Activated naive CD4-positive, alpha-beta T cell treated with anti-CD3 and anti-CD28 coated beads for 36 hours (primary cell): ENCODE results near the gene ABCA8. TPM values are rescaled to one million over a fixed set of nuclear protein-coding genes. Genes with fewer than 3 reads are reported as not detected.
"Not testable (repeated sequence)": the region's sequence is repeated elsewhere in the genome, so short reads cannot be mapped to it uniquely, and the experiment has no call there.

Experiments
- CTCF ChIA-PET: fragments of 350-600 bp; sonication (Branson Sonifier 250); formaldehyde crosslinking; loops from one replicate; lab custom pipeline; 2021; ENCODE audit warnings: antibody characterized with exemption; lab: Charles Lee
- DNase-seq: peaks from one replicate; pipeline ENCODE4 v3.0.0-alpha.2; 2020
- H3K27ac Mint-ChIP-seq: one replicate; pipeline ENCODE4 v1.8.0; 2021; ENCODE audit warnings: mild to moderate bottlenecking, mixed read lengths
- H3K27me3 Mint-ChIP-seq: one replicate; pipeline ENCODE4 v1.8.0; 2021; ENCODE audit warnings: low read depth, mixed read lengths
- H3K36me3 Mint-ChIP-seq: one replicate; pipeline ENCODE4 v1.8.0; 2021; ENCODE audit warnings: low read depth, mixed read lengths
- H3K4me1 Mint-ChIP-seq: one replicate; pipeline ENCODE4 v1.8.0; 2021; ENCODE audit warnings: low read depth, mixed read lengths
- H3K4me3 Mint-ChIP-seq: one replicate; pipeline ENCODE4 v1.8.0; 2021; ENCODE audit warnings: mild to moderate bottlenecking, moderate library complexity, mixed read lengths
- H3K9me3 Mint-ChIP-seq: one replicate; pipeline ENCODE4 v1.8.0; 2021; ENCODE audit warnings: mixed read lengths
- intact Hi-C: fragments of 100-400 bp; cut with micrococcal nuclease; formaldehyde crosslinking; loops from one replicate; pipeline ENCODE4 v1.15.1; 2023
- total RNA-seq, 2 experiments: library from RNA; stranded (reverse); gene quantifications; one replicate each; pipeline ENCODE4 v1.2.3, GENCODE V29; 2021

Gene ABCA8
- total RNA-seq, 2 experiments from 2014 or later = not detected

- no peak overlapping the region for H3K27ac Mint-ChIP-seq
- CTCF ChIA-PET = no interaction called here
- no peak overlapping the region for H3K4me3 Mint-ChIP-seq
- peaks cover 8% of the 10 kb centered on the region for H3K27me3 Mint-ChIP-seq
- H3K4me1 Mint-ChIP-seq = no peaks in the 10 kb centered on the region
- no peaks in the 10 kb centered on the region for H3K9me3 Mint-ChIP-seq
- H3K36me3 Mint-ChIP-seq = no peaks in the 10 kb centered on the region
- intact Hi-C loops = no loop called here
- DNase-seq = no peak
Observed at GRCh38 chr17:68830313-68830712, 124.9 kb downstream of the ABCA8 start.

- Mint-ChIP-seq H3K4me1 (no peaks in the 10 kb centered on the region), H3K9me3 (no peaks in the 10 kb centered on the region), H3K27ac (no peak overlapping the region), H3K27me3 (peaks cover 8% of the 10 kb centered on the region), H3K4me3 (no peak overlapping the region), H3K36me3 (no peaks in the 10 kb centered on the region)
- no peak for DNase-seq
- CTCF ChIA-PET = no interaction called here
- intact Hi-C loops = no loop called here
Observed at GRCh38 chr17:68829211-68829610, 126.0 kb downstream of the ABCA8 start.

GRCh38 chr17:68824707-68825106 lies 130.5 kb downstream of the ABCA8 start:
- DNase-seq = no peak
- H3K4me1 Mint-ChIP-seq = no peaks in the 10 kb centered on the region
- intact Hi-C loops = no loop called here
- no peak overlapping the region for H3K4me3 Mint-ChIP-seq
- CTCF ChIA-PET = no interaction called here
- H3K27ac Mint-ChIP-seq = no peak overlapping the region
- H3K27me3 Mint-ChIP-seq = no peaks in the 10 kb centered on the region
- no peaks in the 10 kb centered on the region for H3K36me3 Mint-ChIP-seq
- no peaks in the 10 kb centered on the region for H3K9me3 Mint-ChIP-seq

GRCh38 chr17:68824185-68824584 lies 131.0 kb downstream of the ABCA8 start:
- intact Hi-C loops, H3K36me3 Mint-ChIP-seq, H3K27me3 Mint-ChIP-seq, DNase-seq, CTCF ChIA-PET, H3K4me1 Mint-ChIP-seq, H3K27ac Mint-ChIP-seq, H3K4me3 Mint-ChIP-seq, H3K9me3 Mint-ChIP-seq: not testable (repeated sequence)

GRCh38 chr17:68822719-68823289 lies 132.4 kb downstream of the ABCA8 start:
- no peaks in the 10 kb centered on the region for H3K4me1 Mint-ChIP-seq
- H3K9me3 Mint-ChIP-seq = no peaks in the 10 kb centered on the region
- DNase-seq = no peak
- H3K36me3 Mint-ChIP-seq = no peaks in the 10 kb centered on the region
- no peaks in the 10 kb centered on the region for H3K27me3 Mint-ChIP-seq
- H3K27ac Mint-ChIP-seq = no peak overlapping the region
- no peak overlapping the region for H3K4me3 Mint-ChIP-seq
- CTCF ChIA-PET = no interaction called here
- intact Hi-C loops = no loop called here

GRCh38 chr17:68821860-68822696 lies 133.1 kb downstream of the ABCA8 start:
- intact Hi-C loops = no loop called here
- Mint-ChIP-seq H3K27me3 (no peaks in the 10 kb centered on the region), H3K9me3 (no peaks in the 10 kb centered on the region), H3K4me3 (no peak overlapping the region), H3K36me3 (no peaks in the 10 kb centered on the region), H3K27ac (no peak overlapping the region), H3K4me1 (no peaks in the 10 kb centered on the region)
- no peak for DNase-seq
- CTCF ChIA-PET = interaction anchor here (0.6 kb wide), 1 partner anchor 46 kb away, joined by 3 read pairs; no protein-coding TSS in a partner anchor

GRCh38 chr17:68820825-68821481 lies 134.2 kb downstream of the ABCA8 start:
- no peaks in the 10 kb centered on the region for H3K36me3 Mint-ChIP-seq
- no peaks in the 10 kb centered on the region for H3K9me3 Mint-ChIP-seq
- no peak overlapping the region for H3K4me3 Mint-ChIP-seq
- no peak overlapping the region for H3K27ac Mint-ChIP-seq
- no peaks in the 10 kb centered on the region for H3K4me1 Mint-ChIP-seq
- no peaks in the 10 kb centered on the region for H3K27me3 Mint-ChIP-seq
- CTCF ChIA-PET = no interaction called here
- DNase-seq = no peak
- intact Hi-C loops = no loop called here

GRCh38 chr17:68820476-68820824 lies 134.7 kb downstream of the ABCA8 start:
- Mint-ChIP-seq H3K27me3 (peaks cover 3% of the 10 kb centered on the region), H3K36me3 (no peaks in the 10 kb centered on the region), H3K9me3 (no peaks in the 10 kb centered on the region), H3K27ac (no peak overlapping the region), H3K4me1 (no peaks in the 10 kb centered on the region), H3K4me3 (no peak overlapping the region)
- CTCF ChIA-PET = no interaction called here
- intact Hi-C loops = no loop called here
- no peak for DNase-seq

- DNase-seq = no peak
- CTCF ChIA-PET = no interaction called here
- H3K27me3 Mint-ChIP-seq = peaks cover 3% of the 10 kb centered on the region
- H3K9me3 Mint-ChIP-seq = no peaks in the 10 kb centered on the region
- H3K36me3 Mint-ChIP-seq = no peaks in the 10 kb centered on the region
- intact Hi-C loops = no loop called here
- no peaks in the 10 kb centered on the region for H3K4me1 Mint-ChIP-seq
- no peak overlapping the region for H3K4me3 Mint-ChIP-seq
- no peak overlapping the region for H3K27ac Mint-ChIP-seq
Observed at GRCh38 chr17:68819465-68819864, 135.7 kb downstream of the ABCA8 start.

Other genes with a start within 250 kb of the ABCA8 start
- not detected for gene ABCA9, start 105.5 kb upstream of the ABCA8 start, total RNA-seq
- gene ABCA6, start 186.5 kb upstream of the ABCA8 start, total RNA-seq = not detected